Lower leg skin (tissue), 4 donors: ENCODE data around the gene TCTN3. TPM values are rescaled to one million over a fixed set of nuclear protein-coding genes. Genes with fewer than 3 reads are reported as not detected.

Source experiments
- DNase-seq, 2 donors: peaks; one replicate each; pipeline ENCODE4 v3.0.0-alpha.2; 2019; ENCODE audit warnings: low spot score in 2 of 2
- H3K4me3 ChIP-seq: fragments of 200-600 bp; sonication (generic); 2 replicates; pipeline ENCODE4 v1.5.1; 2017; ENCODE audit warnings: mild to moderate bottlenecking, low read depth; ENCODE audit not compliant: poor library complexity, severe bottlenecking
- CTCF ChIP-seq, 3 donors: fragments of 450-650 bp; IDR thresholded peaks; one replicate each; pipeline ENCODE4 v1.5.1; 2016; ENCODE audit warnings: antibody characterized with exemption in 3 of 3, mild to moderate bottlenecking in 3 of 3, moderate library complexity in 2 of 3
- POLR2A ChIP-seq, 2 donors: fragments of 450-650 bp; IDR thresholded peaks; one replicate each; pipeline ENCODE4 v1.6.1; 2016 to 2017; ENCODE audit warnings: antibody characterized with exemption in 2 of 2, mild to moderate bottlenecking in 1 of 2, moderate library complexity in 1 of 2
- WGBS, 2 donors: methylation state at CpG; one replicate each; pipeline ENCODE4 v1.1.5; 2018; 5-methylcytosine and 5-hydroxymethylcytosine counted together
- intact Hi-C: fragments of 100-400 bp; cut with DNase I; formaldehyde crosslinking; loops from one replicate; pipeline ENCODE4 v1.15.0; 2023; ENCODE audit warnings: low total_unique reads
- total RNA-seq, 4 donors: library from RNA; depleted of rRNA; stranded (reverse); fragments of >200 nt; gene quantifications; one replicate each; pipeline ENCODE4 v1.1.0, GENCODE V29; 2016

TCTN3 gene
- total RNA-seq, 4 donors from 2014 or later: 13.6 to 23.1 (median 16.3) TPM

GRCh38 chr10:95711492-95711891 is 17.8 kb upstream of the TCTN3 start:
- no peak for DNase-seq
- intact Hi-C loops: no loop called here
- TF ChIP-seq POLR2A (IDR thresholded peaks at IDR 0.05): no peak
- no peak for TF ChIP-seq CTCF (IDR thresholded peaks at IDR 0.05)
- WGBS, 2 donors: 92 to 94% methylated on average over 4 of the region's 4 CpGs
- H3K4me3 ChIP-seq: no peak overlapping the region

GRCh38 chr10:95706990-95707389 is 13.3 kb upstream of the TCTN3 start:
- TF ChIP-seq CTCF (IDR thresholded peaks at IDR 0.05): no peak
- no peak for TF ChIP-seq POLR2A (IDR thresholded peaks at IDR 0.05)
- no peak for DNase-seq
- intact Hi-C loops: no loop called here
- WGBS, 2 donors: 90 to 95% methylated on average over 2 to 4 of the region's 7 CpGs
- H3K4me3 ChIP-seq: no peak overlapping the region

- TF ChIP-seq CTCF (IDR thresholded peaks at IDR 0.05) (no peak), POLR2A (IDR thresholded peaks at IDR 0.05) (no peak)
- DNase-seq: no peak
- intact Hi-C loops: no loop called here
- H3K4me3 ChIP-seq: no peak overlapping the region
- 49% methylated on average over 6 of the region's 6 CpGs; no CpG with 5 or more reads in 1 of the 2 donors for WGBS, 2 donors
Observed at GRCh38 chr10:95706573-95706972, 12.8 kb upstream of the TCTN3 start.

GRCh38 chr10:95698415-95698814 is 4.7 kb upstream of the TCTN3 start:
- TF ChIP-seq CTCF (IDR thresholded peaks at IDR 0.05): no peak
- TF ChIP-seq POLR2A (IDR thresholded peaks at IDR 0.05): no peak
- DNase-seq: no peak
- WGBS, 2 donors: 47 to 68% methylated on average over 2 of the region's 2 CpGs
- H3K4me3 ChIP-seq: no peak overlapping the region
- intact Hi-C loops: loop anchor here (10.0 kb wide), 1 partner anchor 146 kb away; no protein-coding TSS in a partner anchor

GRCh38 chr10:95697429-95697828 is 3.7 kb upstream of the TCTN3 start:
- no peak overlapping the region for H3K4me3 ChIP-seq
- peak in 1 of 2 donors; percentile 40 for DNase-seq
- 76 to 80% methylated on average over 3 of the region's 3 CpGs for WGBS, 2 donors
- TF ChIP-seq CTCF (IDR thresholded peaks at IDR 0.05) (no peak), POLR2A (IDR thresholded peaks at IDR 0.05) (no peak)
- intact Hi-C loops: loop anchor here (10.0 kb wide), 1 partner anchor 147 kb away; no protein-coding TSS in a partner anchor

GRCh38 chr10:95694665-95695064 is 938 bp upstream of the TCTN3 start:
- intact Hi-C loops: loop anchor here (10.0 kb wide), 1 partner anchor 150 kb away; no protein-coding TSS in a partner anchor
- no peak for TF ChIP-seq POLR2A (IDR thresholded peaks at IDR 0.05)
- no peak for TF ChIP-seq CTCF (IDR thresholded peaks at IDR 0.05)
- 93 to 96% methylated on average over 18 of the region's 18 CpGs for WGBS, 2 donors
- DNase-seq: no peak
- no peak overlapping the region for H3K4me3 ChIP-seq
